ENCODE results near the gene KRT81. TPM values are rescaled to one million over a fixed set of nuclear protein-coding genes. Genes with fewer than 3 reads are reported as not detected.
A peak's percentile ranks its signal among the peaks of the same experiment; 100 is the strongest.

Gene KRT81
- total RNA-seq, 4 donors from 2014 or later: not detected

GRCh38 chr12:52284562-52285171 is 6.7 kb downstream of the KRT81 start:
- Histone ChIP-seq H3K9me3 (no peaks in the 10 kb centered on the region), H3K36me3 (no peaks in the 10 kb centered on the region), H3K4me3 (no peak overlapping the region), H3K4me1 (peaks cover 0 to 21% (median 14%) of the 10 kb centered on the region in 4 donors), H3K27me3 (no peaks in the 10 kb centered on the region), H3K27ac (no peak overlapping the region)
- WGBS, 2 donors: 62 to 91% methylated on average over 4 of the region's 4 CpGs
- TF ChIP-seq POLR2A (IDR thresholded peaks at IDR 0.05) (no peak), EP300 (IDR thresholded peaks at IDR 0.05) (no peak), CTCF (IDR thresholded peaks at IDR 0.05) (no peak)
- DNase-seq (ENCODE audit: low spot score in 2 of 2): no peak

GRCh38 chr12:52280796-52281560 is 10.4 kb downstream of the KRT81 start:
- Histone ChIP-seq H3K27ac (peak overlapping the region; percentile 35 to 87 (median 72)), H3K27me3 (peaks cover 0 to 7% of the 10 kb centered on the region in 2 donors), H3K9me3 (no peaks in the 10 kb centered on the region), H3K36me3 (no peaks in the 10 kb centered on the region), H3K4me3 (no peak overlapping the region), H3K4me1 (peaks cover 0 to 33% (median 18%) of the 10 kb centered on the region in 4 donors)
- 44 to 50% methylated on average over 4 of the region's 4 CpGs for WGBS, 2 donors
- DNase-seq (ENCODE audit: low spot score in 2 of 2): peak; percentile 64 to 68
- TF ChIP-seq POLR2A (IDR thresholded peaks at IDR 0.05) (no peak), EP300 (IDR thresholded peaks at IDR 0.05) (peak in 1 of 2 donors; percentile 24)

- Histone ChIP-seq H3K4me3 (no peak overlapping the region), H3K4me1 (peaks cover 0 to 33% (median 18%) of the 10 kb centered on the region in 4 donors), H3K36me3 (no peaks in the 10 kb centered on the region), H3K27me3 (peaks cover 0 to 7% of the 10 kb centered on the region in 2 donors), H3K9me3 (no peaks in the 10 kb centered on the region), H3K27ac (peak overlapping the region; percentile 35 to 87 (median 72))
- TF ChIP-seq EP300 (IDR thresholded peaks at IDR 0.05): peak; percentile 75 to 91
- TF ChIP-seq CTCF (IDR thresholded peaks at IDR 0.05): no peak
- WGBS, 2 donors: 28 to 49% methylated on average over 3 of the region's 3 CpGs
- peak; percentile 44 to 57 for DNase-seq (ENCODE audit: low spot score in 2 of 2)
These were observed 11.0 kb downstream of the KRT81 start for GRCh38 chr12:52280319-52280795.

GRCh38 chr12:52279422-52280318 is 11.7 kb downstream of the KRT81 start:
- Histone ChIP-seq H3K4me1 (peaks cover 0 to 33% (median 18%) of the 10 kb centered on the region in 4 donors), H3K4me3 (no peak overlapping the region), H3K27me3 (peaks cover 0 to 7% of the 10 kb centered on the region in 2 donors), H3K36me3 (no peaks in the 10 kb centered on the region), H3K9me3 (no peaks in the 10 kb centered on the region), H3K27ac (peak overlapping the region; percentile 35 to 87 (median 72))
- no peak for DNase-seq (ENCODE audit: low spot score in 2 of 2)
- TF ChIP-seq EP300 (IDR thresholded peaks at IDR 0.05) (no peak), CTCF (IDR thresholded peaks at IDR 0.05) (peak in 1 of 5 experiments; percentile 7), POLR2A (IDR thresholded peaks at IDR 0.05) (no peak)
- 76 to 82% methylated on average over 14 of the region's 14 CpGs for WGBS, 2 donors
